Heart left ventricle (tissue), 16 donors: ENCODE measurements around the gene STRIT1. TPM values are rescaled to one million over a fixed set of nuclear protein-coding genes. Genes with fewer than 3 reads are reported as not detected.

ENCODE experiments used
- ATAC-seq, 4 donors: fragments of 200-7000 bp; cut with Tn5 transposase; one replicate each; pipeline ENCODE4 v1.9.1; 2020 to 2022; ENCODE audit warnings: moderate library complexity in 4 of 4, mild to moderate bottlenecking in 3 of 4, moderate number of reproducible peaks in 1 of 4
- DNase-seq, 5 donors: peaks; one replicate each; pipeline ENCODE4 v3.0.0-alpha.2; 2020
- H3K27ac ChIP-seq, 12 donors: fragments of 200-600 bp; sonication (generic) in 4 of 12; one replicate each; pipeline versions ENCODE4 v1.5.0 to v1.8.0; 2016 to 2022; ENCODE audit warnings: mild to moderate bottlenecking in 2 of 12
- H3K27me3 ChIP-seq, 9 donors: fragments of 200-600 bp; sonication (generic) in 2 of 9; one replicate each; pipeline versions ENCODE4 v1.5.1 to v1.8.0; 2016 to 2022; ENCODE audit warnings: mild to moderate bottlenecking in 3 of 9
- H3K36me3 ChIP-seq, 9 donors: fragments of 200-600 bp; sonication (generic) in 2 of 9; one replicate each; pipeline versions ENCODE4 v1.5.0 to v1.8.0; 2018 to 2022; ENCODE audit warnings: mild to moderate bottlenecking in 2 of 9
- H3K4me1 ChIP-seq, 12 donors: fragments of 200-600 bp; sonication (generic) in 4 of 12; one replicate each; pipeline versions ENCODE4 v1.5.0 to v1.8.0; 2016 to 2022; ENCODE audit warnings: mild to moderate bottlenecking in 3 of 12
- H3K4me3 ChIP-seq, 12 donors: fragments of 200-600 bp; sonication (generic) in 4 of 12; one replicate each; pipeline versions ENCODE4 v1.5.0 to v1.8.0; 2017 to 2022; ENCODE audit warnings: mild to moderate bottlenecking in 9 of 12, moderate library complexity in 4 of 12
- H3K9me3 ChIP-seq, 12 donors: fragments of 200-600 bp; sonication (generic) in 4 of 12; one replicate each; pipeline versions ENCODE4 v1.5.0 to v1.8.0; 2016 to 2022; ENCODE audit warnings: mild to moderate bottlenecking in 1 of 12
- CTCF ChIP-seq, 12 donors: fragments of 200-600 bp; sonication (generic) in 4 of 12; IDR thresholded peaks; one replicate each; pipeline versions ENCODE4 v1.5.0 to v1.8.0; 2018 to 2022; ENCODE audit warnings: antibody characterized with exemption in 12 of 12, mild to moderate bottlenecking in 5 of 12
- POLR2A ChIP-seq, 2 donors: fragments of 450-650 bp; IDR thresholded peaks; one replicate each; pipeline ENCODE4 v1.6.1; 2017; ENCODE audit warnings: antibody characterized with exemption in 2 of 2, mild to moderate bottlenecking in 2 of 2, moderate library complexity in 2 of 2
- WGBS, 4 donors: extraction: QIAGEN DNeasy Blood & Tissue Kit in 2 of 4; methylation state at CpG; one replicate each; pipeline versions ENCODE4 v1.1.5 to v1.1.7; 2013 to 2018; 5-methylcytosine and 5-hydroxymethylcytosine counted together
- intact Hi-C, 10 donors: fragments of 100-400 bp; cut with DNase I; formaldehyde crosslinking; loops; one replicate each; pipeline versions ENCODE4 v1.11.1 to v1.14.2; 2022
- polyA plus RNA-seq, 2 donors: library from polyadenylated mRNA; stranded (reverse); fragments of 200-250 nt; gene quantifications; one replicate each; pipeline ENCODE4 v1.2.3, GENCODE V29; 2013
- total RNA-seq, 9 donors: library from RNA; depleted of rRNA in 2 of 9; stranded (reverse); fragments of >200 nt in 2 of 9; fragmentation: NEBNext Ultra II Directional in 3 of 9; extraction: Animal tissue kit (Norgen Biotek cat#: 25700) in 3 of 9; gene quantifications; one replicate each; pipeline versions ENCODE4 v1.1.0 to v1.2.4, GENCODE V29; 2016 to 2023
- donor health status: ischemic (EF 13 %, LVEDD 7.1; RV severe dilation, severe dysfunction).
- donor health status: healthy with polysubstance abuse.
- donor health status: DM: no; HTN: yes; CAD: no.
- donor health status: DM: no; HTN: no; CAD: no.
- donor health status: ischemic (EF 25% LVEDD 6.9; RV normal size, moderate dysfunction).
- donor health status: ischemic (EF 25% LVEDD 5.7; RV mildly dilated, moderate dysfunction).
- donor health status: healthy.
- donor health status: DM: yes; HTN: yes; CAD: no.
- donor health status: ischemic (EF 35%, LVEDD 5.7; RV mildly dilated, moderate dysfunction).
- donor health status: nonischemic (EF 11% LVEDD 7.7; RV severe dilation, severe dysfunction).
- donor health status: DM: yes; HTN: yes; CAD: no.
- donor health status: PGD.
- donor health status: ischemic (EF 29% LVEDD 5.4; RV normal size, mild dysfunction).
- donor health status: nonischemic (EF 23%, LVEDD 6.1; RV moderate dilation, normal function).

The STRIT1 gene
- total and polyA plus RNA-seq, 11 donors = 0.18 to 12.0 (median 1.6) TPM

DNA sequence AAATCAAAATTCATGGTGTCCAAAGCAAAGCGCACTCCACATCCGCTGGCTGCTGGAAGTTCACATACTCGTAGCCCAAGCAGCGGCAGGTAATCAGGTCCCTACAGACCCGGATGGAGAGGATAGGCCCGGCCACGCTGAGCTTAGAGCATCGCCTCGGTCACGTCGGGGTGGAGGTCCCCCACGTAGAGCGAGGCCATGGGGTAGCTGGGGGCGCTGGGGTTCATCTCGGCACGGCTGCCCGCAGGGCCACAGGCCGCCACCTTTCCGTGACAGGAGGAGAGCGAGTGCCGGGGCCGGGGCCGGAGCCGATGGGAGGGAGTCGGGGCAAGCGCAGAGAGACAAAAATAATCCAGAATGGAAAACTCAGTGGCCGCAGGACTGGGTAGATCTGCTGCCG is 16.1 kb upstream of the STRIT1 start:
- Histone ChIP-seq H3K27me3 (no peaks in the 10 kb centered on the region), H3K27ac (no peak overlapping the region), H3K4me1 (peaks cover 0 to 10% (median 0%) of the 10 kb centered on the region in 12 donors), H3K36me3 (no peaks in the 10 kb centered on the region), H3K9me3 (peaks cover 0 to 2% (median 0%) of the 10 kb centered on the region in 12 donors), H3K4me3 (no peak overlapping the region)
- WGBS, 4 donors = 77 to 93% (median 92%) methylated on average over 28 of the region's 28 CpGs
- TF ChIP-seq CTCF (IDR thresholded peaks at IDR 0.05) = no peak
- TF ChIP-seq POLR2A (IDR thresholded peaks at IDR 0.05) = no peak
- DNase-seq = no peak
- intact Hi-C loops = no loop called here
- no peak for ATAC-seq

- H3K4me3 ChIP-seq = no peak overlapping the region
- DNase-seq (no peak), ATAC-seq (no peak)
- H3K27me3 ChIP-seq = no peaks in the 10 kb centered on the region
- H3K27ac ChIP-seq = no peak overlapping the region
- no peaks in the 10 kb centered on the region for H3K36me3 ChIP-seq
- 77 to 83% (median 82%) methylated on average over 9 of the region's 9 CpGs for WGBS, 4 donors
- H3K4me1 ChIP-seq = peaks cover 0 to 10% (median 0%) of the 10 kb centered on the region in 12 donors
- intact Hi-C loops = no loop called here
- TF ChIP-seq CTCF (IDR thresholded peaks at IDR 0.05) (no peak), POLR2A (IDR thresholded peaks at IDR 0.05) (no peak)
- peaks cover 0 to 4% (median 0%) of the 10 kb centered on the region in 12 donors for H3K9me3 ChIP-seq
Observed at GRCh38 chr3:155308831-155309230, 15.3 kb upstream of the STRIT1 start.

DNA sequence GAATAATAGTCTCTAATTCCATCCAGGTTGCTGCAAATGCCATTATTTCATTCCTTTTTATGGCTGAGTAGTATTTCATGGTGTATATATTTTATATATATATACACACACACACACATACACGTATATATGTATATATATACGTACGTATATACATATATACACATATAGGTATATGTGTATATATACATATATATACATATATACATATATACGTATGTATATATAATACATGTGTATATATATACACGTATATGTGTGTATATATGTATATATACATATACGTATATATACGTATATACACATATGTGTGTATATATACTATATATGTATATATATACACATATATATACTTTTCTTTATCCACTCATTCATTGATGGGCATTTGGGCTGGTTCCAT is 13.7 kb upstream of the STRIT1 start:
- Histone ChIP-seq H3K36me3 (no peaks in the 10 kb centered on the region), H3K9me3 (peaks cover 0 to 4% (median 0%) of the 10 kb centered on the region in 12 donors), H3K4me3 (no peak overlapping the region), H3K4me1 (no peaks in the 10 kb centered on the region), H3K27ac (no peak overlapping the region), H3K27me3 (no peaks in the 10 kb centered on the region)
- DNase-seq = no peak
- 92 to 95% (median 93%) methylated on average over 7 of the region's 7 CpGs for WGBS, 4 donors
- ATAC-seq = no peak
- intact Hi-C loops = no loop called here
- TF ChIP-seq CTCF (IDR thresholded peaks at IDR 0.05) = no peak
- TF ChIP-seq POLR2A (IDR thresholded peaks at IDR 0.05) = no peak

GRCh38 chr3:155304394-155304793 is 10.9 kb upstream of the STRIT1 start:
- ATAC-seq = no peak
- TF ChIP-seq POLR2A (IDR thresholded peaks at IDR 0.05) (no peak), CTCF (IDR thresholded peaks at IDR 0.05) (no peak)
- H3K27ac ChIP-seq = no peak overlapping the region
- H3K36me3 ChIP-seq = no peaks in the 10 kb centered on the region
- H3K4me3 ChIP-seq = no peak overlapping the region
- H3K9me3 ChIP-seq = peaks cover 0 to 4% (median 0%) of the 10 kb centered on the region in 12 donors
- 70 to 93% (median 81%) methylated on average over 2 of the region's 2 CpGs for WGBS, 4 donors
- intact Hi-C loops = no loop called here
- DNase-seq = no peak
- H3K4me1 ChIP-seq = no peaks in the 10 kb centered on the region
- no peaks in the 10 kb centered on the region for H3K27me3 ChIP-seq
